H1 (cell line): Measurements from ENCODE around the gene SLC6A12. TPM values are rescaled to one million over a fixed set of nuclear protein-coding genes. Genes with fewer than 3 reads are reported as not detected.

Source experiments
- ATF2 ChIP-seq: IDR thresholded peaks from 2 replicates; pipeline ENCODE4 v1.6.1; 2012; ENCODE audit warnings: low read length, inconsistent platforms
- CTCF ChIP-seq, 3 experiments: IDR thresholded peaks; 1 replicate in 2 of 3; 2 replicates in 1 of 3; pipeline versions ENCODE4 v1.5.1 to v1.6.1; 2011; ENCODE audit warnings: low read length in 3 of 3, mild to moderate bottlenecking in 3 of 3, inconsistent platforms in 2 of 3, low read depth in 1 of 3, moderate library complexity in 1 of 3; ENCODE audit not compliant: insufficient read depth in 1 of 3; ENCODE audit errors: control extremely low read depth in 1 of 3
- NANOG ChIP-seq: IDR thresholded peaks from 2 replicates; pipeline ENCODE4 v1.6.1; 2011; ENCODE audit warnings: low read length, low read depth, mild to moderate bottlenecking, inconsistent platforms; ENCODE audit not compliant: insufficient read depth, poor library complexity, severe bottlenecking
- RXRA ChIP-seq: IDR thresholded peaks from 2 replicates; pipeline ENCODE4 v1.6.1; 2011; ENCODE audit warnings: low read depth, mild to moderate bottlenecking, low read length, moderate library complexity; ENCODE audit not compliant: insufficient read depth
- polyA plus RNA-seq, 7 experiments: library from polyadenylated mRNA; depleted of rRNA in 3 of 7; stranded (reverse) in 5 of 7; unstranded in 2 of 7; fragments of >200 nt in 5 of 7; fragments of 200-250 nt in 2 of 7; gene quantifications; 1 replicate in 5 of 7; 2 replicates in 1 of 7; 4 replicates in 1 of 7; pipeline versions ENCODE4 v1.2.1 to v1.2.3, GENCODE V29; 2011 to 2013; ENCODE audit warnings: missing spikeins in 2 of 7, mixed read lengths in 2 of 7
- total RNA-seq: library from RNA; stranded (reverse); fragmentation: NEBNext Ultra II Directional; extraction: Animal tissue kit (Norgen Biotek cat#: 25700); gene quantifications from 2 replicates; pipeline ENCODE4 v1.2.1, GENCODE V29; 2021

The SLC6A12 gene
- total and polyA plus RNA-seq, 2 of the 8 experiments (the other 6 are each of a cell fraction or from before 2014, with no cell fraction given) = 0.70 to 1.1 TPM

GRCh38 chr12:157644-158043 is 56.3 kb downstream of the SLC6A12 start (continued):
- TF ChIP-seq CTCF (IDR thresholded peaks at IDR 0.05; ENCODE audit: control extremely low read depth in 1 of 3, insufficient read depth in 1 of 3, low read depth in 1 of 3, low read length in 3 of 3) (no peak), ATF2 (no peak), NANOG (no peak), RXRA (no peak)
